ENCODE results near the gene SARNP. TPM values are rescaled to one million over a fixed set of nuclear protein-coding genes. Genes with fewer than 3 reads are reported as not detected.

Gene SARNP
- total and polyA plus RNA-seq, 9 of the 15 experiments (the other 6 are each of a cell fraction or from before 2014, with no cell fraction given) = 70.1 to 400 (median 198) TPM

- TF ChIP-seq ARID3B (CRISPR knock-in tag; IDR thresholded peaks at IDR 0.05; ENCODE audit: borderline replicate concordance) (no peak), ILF3 (IDR thresholded peaks at IDR 0.05; ENCODE audit: borderline replicate concordance) (no peak), ZNF589 (CRISPR knock-in tag; IDR thresholded peaks at IDR 0.05; ENCODE audit: low read depth) (peak; percentile 41; the same call in 1 of the 2 replicates), ZNF124 (CRISPR knock-in tag; IDR thresholded peaks at IDR 0.05) (no peak), HSF4 (CRISPR knock-in tag; IDR thresholded peaks at IDR 0.05; ENCODE audit: borderline replicate concordance) (no peak), ZNF609 (CRISPR knock-in tag; IDR thresholded peaks at IDR 0.05; ENCODE audit: borderline replicate concordance) (no peak), XRCC3 (IDR thresholded peaks at IDR 0.05) (no peak), HMBOX1 (IDR thresholded peaks at IDR 0.05) (no peak), YY1 (IDR thresholded peaks at IDR 0.05; ENCODE audit: borderline replicate concordance in 1 of 3, control insufficient read depth in 1 of 3, extremely low read depth in 1 of 3, insufficient read depth in 3 of 3, insufficient read length in 1 of 3, insufficient replicate concordance in 2 of 3, low read depth in 1 of 3, low read length in 2 of 3) (peak in 2 of 3 experiments; percentile 35 to 71), ZBTB2 (IDR thresholded peaks at IDR 0.05) (peak; percentile 44; the same call in 1 of the 2 replicates), MBD1 (CRISPR knock-in tag; IDR thresholded peaks at IDR 0.05) (no peak), FOXK2 (conservative IDR thresholded peaks at IDR 0.05 in 1 of 2, IDR thresholded peaks at IDR 0.05 in 1 of 2; ENCODE audit: low read depth in 2 of 2) (peak; percentile 91 to 94), MYNN (IDR thresholded peaks at IDR 0.05) (0 out of 2 replicates have a peak, but pooled peaks have one; percentile 23), MYNN (CRISPR knock-in tag; IDR thresholded peaks at IDR 0.05) (no peak)
These were observed 101.5 kb downstream of the SARNP start, which contains the start of gene BLOC1S1 (continued) for GRCh38 chr12:55715833-55716581.

Measured in K562 (cell line).